Uterus (tissue), 2 donors: Measurements from ENCODE around the gene WDR64.

ENCODE experiments used
- CTCF ChIP-seq, 4 experiments: fragments of 200-600 bp in 2 of 4; fragments of 450-650 bp in 2 of 4; sonication (generic) in 2 of 4; IDR thresholded peaks; one replicate each; pipeline ENCODE4 v1.5.1; 2016 to 2019; ENCODE audit warnings: antibody characterized with exemption in 4 of 4, mild to moderate bottlenecking in 2 of 4, moderate library complexity in 1 of 4
- POLR2A ChIP-seq, 2 donors: fragments of 450-650 bp; IDR thresholded peaks; one replicate each; pipeline ENCODE4 v1.6.1; 2016; ENCODE audit warnings: antibody characterized with exemption in 2 of 2, mild to moderate bottlenecking in 1 of 2, moderate library complexity in 1 of 2

- no peak for TF ChIP-seq POLR2A (IDR thresholded peaks at IDR 0.05)
- TF ChIP-seq CTCF (IDR thresholded peaks at IDR 0.05), result no peak
These were observed 72.8 kb downstream of the WDR64 start for GRCh38 chr1:241724741-241725356.
